Cardiac muscle cell (in vitro differentiated cells and primary cell): ENCODE measurements around the gene IDUA. TPM values are rescaled to one million over a fixed set of nuclear protein-coding genes. Genes with fewer than 3 reads are reported as not detected.
"Not testable (repeated sequence)": the region's sequence is repeated elsewhere in the genome, so short reads cannot be mapped to it uniquely, and the experiment has no call there.

Experiments used
- DNase-seq, 2 donors: peaks; one replicate each; pipeline versions ENCODE4 v3.0.0 to v3.0.0-alpha.2; 2010 to 2017; ENCODE audit warnings: low read depth in 1 of 2, low spot score in 1 of 2
- H3K27ac ChIP-seq: fragments of 200-600 bp; sonication (generic); 2 replicates; pipeline ENCODE4 v1.5.1; 2016
- H3K27me3 ChIP-seq: fragments of 200-600 bp; sonication (generic); 2 replicates; pipeline ENCODE4 v1.6.0; 2016; ENCODE audit warnings: control low read depth
- H3K36me3 ChIP-seq: fragments of 200-600 bp; sonication (generic); 2 replicates; pipeline ENCODE4 v1.5.1; 2016; ENCODE audit warnings: control low read depth
- H3K4me1 ChIP-seq: fragments of 200-600 bp; sonication (generic); 2 replicates; pipeline ENCODE4 v1.8.1; 2017; ENCODE audit warnings: low read depth, mild to moderate bottlenecking, mixed run types
- H3K4me3 ChIP-seq: fragments of 200-600 bp; sonication (generic); 2 replicates; pipeline ENCODE4 v1.5.1; 2016; ENCODE audit warnings: mild to moderate bottlenecking
- H3K9me3 ChIP-seq: fragments of 200-600 bp; sonication (generic); 2 replicates; pipeline ENCODE4 v1.5.1; 2017; ENCODE audit warnings: low read depth, mild to moderate bottlenecking, control low read depth
- CTCF ChIP-seq: IDR thresholded peaks from 2 replicates; pipeline ENCODE4 v1.5.1; 2012; ENCODE audit warnings: low read depth, mild to moderate bottlenecking, low read length
- polyA plus RNA-seq: library from polyadenylated mRNA; unstranded; fragments of >200 nt; fragmentation: Nextera tagmentation; extraction: Ambion mirVana; gene quantifications from 2 replicates; pipeline ENCODE4 v1.2.1, GENCODE V29; 2016
- total RNA-seq: library from RNA; depleted of rRNA; stranded (reverse); fragments of >200 nt; gene quantifications from 2 replicates; pipeline ENCODE4 v1.2.3, GENCODE V29; 2016

The IDUA gene
- total and polyA plus RNA-seq, 2 experiments from 2014 or later = 13.0 to 29.9 TPM

- Histone ChIP-seq H3K4me3 (no peak overlapping the region), H3K27me3 (peaks cover 61% of the 10 kb centered on the region), H3K9me3 (no peaks in the 10 kb centered on the region), H3K4me1 (no peaks in the 10 kb centered on the region), H3K36me3 (no peaks in the 10 kb centered on the region), H3K27ac (no peak overlapping the region)
- no peak for DNase-seq
- no peak for TF ChIP-seq CTCF
Measured at GRCh38 chr4:996030-996996, 9.5 kb downstream of the IDUA start.

GRCh38 chr4:996997-997374, 10.1 kb downstream of the IDUA start:
- DNase-seq = no peak
- H3K4me3 ChIP-seq = peak overlapping the region; percentile 16

GRCh38 chr4:997375-998071, 10.7 kb downstream of the IDUA start:
- peak overlapping the region; percentile 16 for H3K4me3 ChIP-seq
- H3K36me3 ChIP-seq = no peaks in the 10 kb centered on the region
- no peak overlapping the region for H3K27ac ChIP-seq
- no peaks in the 10 kb centered on the region for H3K9me3 ChIP-seq
- H3K4me1 ChIP-seq = no peaks in the 10 kb centered on the region
- no peak for TF ChIP-seq CTCF
- peaks cover 73% of the 10 kb centered on the region for H3K27me3 ChIP-seq
- DNase-seq = peak in 1 of 2 donors; percentile 68

More at GRCh38 chr4:996997-997374, 10.1 kb downstream of the IDUA start:
- TF ChIP-seq CTCF = no peak
- Histone ChIP-seq H3K36me3 (no peaks in the 10 kb centered on the region), H3K9me3 (no peaks in the 10 kb centered on the region), H3K27ac (no peak overlapping the region), H3K4me1 (no peaks in the 10 kb centered on the region), H3K27me3 (peaks cover 68% of the 10 kb centered on the region)

- DNase-seq = no peak
- H3K27me3 ChIP-seq = peaks cover 80% of the 10 kb centered on the region
- no peaks in the 10 kb centered on the region for H3K36me3 ChIP-seq
- no peak overlapping the region for H3K4me3 ChIP-seq
- H3K4me1 ChIP-seq = no peaks in the 10 kb centered on the region
- no peak for TF ChIP-seq CTCF
- H3K9me3 ChIP-seq = no peaks in the 10 kb centered on the region
- no peak overlapping the region for H3K27ac ChIP-seq
Measured at GRCh38 chr4:998096-998691, 11.3 kb downstream of the IDUA start.

GRCh38 chr4:999240-999863, 12.5 kb downstream of the IDUA start:
- H3K4me3 ChIP-seq, H3K27ac ChIP-seq, H3K9me3 ChIP-seq, H3K4me1 ChIP-seq, H3K36me3 ChIP-seq, DNase-seq: not testable (repeated sequence)
- peaks cover 91% of the 10 kb centered on the region for H3K27me3 ChIP-seq
